Esophagus squamous epithelium (tissue), 5 donors: ENCODE data around the gene GREB1. TPM values are rescaled to one million over a fixed set of nuclear protein-coding genes. Genes with fewer than 3 reads are reported as not detected.

Experiments
- DNase-seq: peaks from one replicate; lab custom pipeline; 2025; lab: John Stamatoyannopoulos, UW
- H3K27ac ChIP-seq, 4 donors: fragments of 200-600 bp; sonication (generic); one replicate each; pipeline ENCODE4 v1.5.1; 2016 to 2019; ENCODE audit warnings: mild to moderate bottlenecking in 1 of 4
- H3K27me3 ChIP-seq, 4 donors: fragments of 200-600 bp; sonication (generic); 1 replicate in 3 of 4; 2 replicates in 1 of 4; pipeline versions ENCODE4 v1.5.1 to v1.6.0; 2017 to 2021; ENCODE audit warnings: antibody characterized with exemption in 1 of 4
- H3K36me3 ChIP-seq, 3 donors: fragments of 200-600 bp; sonication (generic); one replicate each; pipeline ENCODE4 v1.5.1; 2016 to 2019
- H3K4me1 ChIP-seq, 3 donors: fragments of 200-600 bp; sonication (generic); one replicate each; pipeline ENCODE4 v1.5.1; 2017 to 2019
- H3K4me3 ChIP-seq, 4 donors: fragments of 200-600 bp; sonication (generic); 1 replicate in 3 of 4; 2 replicates in 1 of 4; pipeline ENCODE4 v1.5.1; 2016 to 2019; ENCODE audit warnings: mild to moderate bottlenecking in 2 of 4, moderate library complexity in 1 of 4
- H3K9me3 ChIP-seq, 3 donors: fragments of 200-600 bp; sonication (generic); one replicate each; pipeline ENCODE4 v1.5.1; 2016 to 2019
- CTCF ChIP-seq, 6 experiments: fragments of 450-650 bp in 4 of 6; fragments of 200-600 bp in 2 of 6; sonication (generic) in 2 of 6; IDR thresholded peaks; one replicate each; pipeline ENCODE4 v1.5.1; 2016 to 2019; ENCODE audit warnings: antibody characterized with exemption in 6 of 6, mild to moderate bottlenecking in 4 of 6, moderate library complexity in 4 of 6
- POLR2A ChIP-seq, 4 donors: fragments of 450-650 bp; IDR thresholded peaks; one replicate each; pipeline ENCODE4 v1.6.1; 2017; ENCODE audit warnings: antibody characterized with exemption in 4 of 4, mild to moderate bottlenecking in 4 of 4, moderate library complexity in 3 of 4
- WGBS, 2 donors: methylation state at CpG; one replicate each; pipeline ENCODE4 v1.1.5; 2018; 5-methylcytosine and 5-hydroxymethylcytosine counted together
- intact Hi-C: fragments of 100-400 bp; cut with DNase I; formaldehyde crosslinking; loops from one replicate; pipeline ENCODE4 v1.15.0; 2022
- total RNA-seq, 4 donors: library from RNA; depleted of rRNA; stranded (reverse); fragments of >200 nt; gene quantifications; one replicate each; pipeline ENCODE4 v1.1.0, GENCODE V29; 2016
- donor health status: DM: yes; HTN: yes; CAD: no.

Gene GREB1
- total RNA-seq, 4 donors from 2014 or later, result 0.08 to 1.7 (median 0.51) TPM

DNA sequence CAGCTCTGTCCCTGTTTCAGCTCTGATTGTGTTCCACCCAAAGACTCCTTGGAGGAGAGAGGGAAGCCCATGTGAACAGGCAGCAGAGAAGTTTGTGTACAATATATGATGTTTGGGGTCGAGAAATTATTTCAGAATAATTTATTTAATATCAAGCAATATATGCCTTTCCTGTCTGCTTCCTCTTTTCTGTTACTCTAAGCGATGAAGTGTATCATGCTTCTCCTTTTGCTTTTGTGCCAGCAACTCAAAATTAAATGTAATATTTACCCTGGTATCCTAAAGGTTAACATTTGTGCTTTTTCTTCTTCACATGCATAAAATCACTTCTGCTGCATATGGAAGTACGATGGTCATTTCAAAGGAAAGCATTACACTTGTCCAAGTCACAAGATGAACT is 138.6 kb downstream of the GREB1 start:
- H3K4me1 ChIP-seq, result peaks cover 0 to 10% (median 8%) of the 10 kb centered on the region in 3 donors
- no peak overlapping the region for H3K4me3 ChIP-seq
- intact Hi-C loops, result no loop called here
- H3K27me3 ChIP-seq, result peaks cover 0 to 85% (median 0%) of the 10 kb centered on the region in 4 donors
- H3K9me3 ChIP-seq, result no peaks in the 10 kb centered on the region
- no peaks in the 10 kb centered on the region for H3K36me3 ChIP-seq
- no peak for DNase-seq
- 50 to 54% methylated on average over 3 of the region's 3 CpGs for WGBS, 2 donors
- TF ChIP-seq POLR2A (IDR thresholded peaks at IDR 0.05) (no peak), CTCF (IDR thresholded peaks at IDR 0.05) (no peak)
- no peak overlapping the region for H3K27ac ChIP-seq

- intact Hi-C loops, result no loop called here
- H3K9me3 ChIP-seq, result no peaks in the 10 kb centered on the region
- DNase-seq, result no peak
- no peak overlapping the region for H3K4me3 ChIP-seq
- peaks cover 0 to 85% (median 0%) of the 10 kb centered on the region in 4 donors for H3K27me3 ChIP-seq
- no peaks in the 10 kb centered on the region for H3K36me3 ChIP-seq
- H3K4me1 ChIP-seq, result peaks cover 0 to 4% (median 2%) of the 10 kb centered on the region in 3 donors
- TF ChIP-seq CTCF (IDR thresholded peaks at IDR 0.05) (no peak), POLR2A (IDR thresholded peaks at IDR 0.05) (no peak)
- 70 to 88% methylated on average over 10 of the region's 10 CpGs for WGBS, 2 donors
- H3K27ac ChIP-seq, result no peak overlapping the region
Measured at GRCh38 chr2:11674983-11675382, 141.1 kb downstream of the GREB1 start.

- no peak overlapping the region for H3K27ac ChIP-seq
- TF ChIP-seq POLR2A (IDR thresholded peaks at IDR 0.05) (no peak), CTCF (IDR thresholded peaks at IDR 0.05) (no peak)
- intact Hi-C loops, result no loop called here
- no peak overlapping the region for H3K4me3 ChIP-seq
- H3K36me3 ChIP-seq, result no peaks in the 10 kb centered on the region
- no peaks in the 10 kb centered on the region for H3K9me3 ChIP-seq
- DNase-seq, result no peak
- WGBS, 2 donors, result 60 to 69% methylated on average over 2 to 3 of the region's 3 CpGs
- peaks cover 0 to 84% (median 0%) of the 10 kb centered on the region in 4 donors for H3K27me3 ChIP-seq
- no peaks in the 10 kb centered on the region for H3K4me1 ChIP-seq
Measured at GRCh38 chr2:11675423-11676112, 141.7 kb downstream of the GREB1 start.

- Histone ChIP-seq H3K27me3 (peaks cover 0 to 77% (median 0%) of the 10 kb centered on the region in 4 donors), H3K4me1 (no peaks in the 10 kb centered on the region), H3K36me3 (no peaks in the 10 kb centered on the region), H3K4me3 (no peak overlapping the region), H3K27ac (no peak overlapping the region), H3K9me3 (no peaks in the 10 kb centered on the region)
- 33 to 71% methylated on average over 1 to 6 of the region's 11 CpGs for WGBS, 2 donors
- no peak for DNase-seq
- no peak for TF ChIP-seq CTCF (IDR thresholded peaks at IDR 0.05)
- no peak for TF ChIP-seq POLR2A (IDR thresholded peaks at IDR 0.05)
- intact Hi-C loops, result no loop called here
Measured at GRCh38 chr2:11676640-11677039, 142.8 kb downstream of the GREB1 start.

- intact Hi-C loops, result no loop called here
- H3K27me3 ChIP-seq, result peaks cover 0 to 78% (median 0%) of the 10 kb centered on the region in 4 donors
- no peak for TF ChIP-seq POLR2A (IDR thresholded peaks at IDR 0.05)
- no peak for TF ChIP-seq CTCF (IDR thresholded peaks at IDR 0.05)
Measured at GRCh38 chr2:11677136-11678055, 143.6 kb downstream of the GREB1 start.

More at GRCh38 chr2:11677136-11678055, 143.6 kb downstream of the GREB1 start:
- Histone ChIP-seq H3K27ac (no peak overlapping the region), H3K9me3 (no peaks in the 10 kb centered on the region), H3K36me3 (no peaks in the 10 kb centered on the region), H3K4me3 (no peak overlapping the region), H3K4me1 (no peaks in the 10 kb centered on the region)
- 24 to 59% methylated on average over 17 to 20 of the region's 27 CpGs for WGBS, 2 donors
- no peak for DNase-seq
